ENCODE results near the gene TRAPPC2L. TPM values are rescaled to one million over a fixed set of nuclear protein-coding genes. Genes with fewer than 3 reads are reported as not detected.

TRAPPC2L gene
- total RNA-seq, 1 experiment from 2014 or later = 82.0 TPM

DNA sequence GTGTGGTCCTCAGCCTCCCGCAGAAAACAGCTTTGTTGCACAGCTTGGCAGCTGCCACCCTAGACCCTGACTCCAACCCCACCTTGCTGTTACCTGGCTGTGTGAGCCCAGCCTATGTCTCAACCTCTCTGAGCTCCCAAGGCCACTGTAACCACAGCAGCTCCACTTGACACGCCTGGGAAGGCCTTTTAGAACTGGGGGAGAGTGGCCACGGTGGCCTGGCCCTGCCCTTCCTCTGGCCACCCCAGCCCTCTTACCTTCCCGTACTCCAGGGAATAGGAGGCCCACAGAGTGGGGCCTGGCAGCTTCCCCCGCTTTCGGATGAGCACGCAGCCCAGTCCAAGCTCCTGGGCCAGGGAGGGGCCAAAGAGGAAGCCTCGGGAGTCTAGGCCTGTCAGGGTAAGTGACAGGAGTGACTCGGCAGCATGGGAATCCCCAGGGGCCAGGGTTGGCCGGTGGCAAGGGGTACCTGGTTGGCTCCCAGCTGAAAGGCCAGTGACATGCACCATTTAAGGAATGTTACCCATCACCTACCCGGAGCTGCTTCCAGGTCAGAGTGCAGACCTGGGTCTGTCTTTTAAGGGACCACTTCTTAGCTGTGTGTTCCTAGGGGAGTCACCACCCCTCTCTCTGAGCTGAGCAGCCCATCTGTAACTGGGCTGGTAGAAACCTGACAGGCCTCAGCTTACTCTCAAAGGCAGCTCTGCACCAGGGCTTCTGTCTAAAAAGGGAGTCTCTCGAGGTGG is 46.6 kb upstream of the TRAPPC2L start:
- CTCF ChIA-PET = interaction anchor here (0.7 to 5.7 kb wide), 11 partner anchors 26 to 357 kb away, joined by 3 to 47 read pairs (median 5); no protein-coding TSS in a partner anchor
- no peak for ATAC-seq
- H3K27ac Mint-ChIP-seq = peak overlapping the region; percentile 65

DNA sequence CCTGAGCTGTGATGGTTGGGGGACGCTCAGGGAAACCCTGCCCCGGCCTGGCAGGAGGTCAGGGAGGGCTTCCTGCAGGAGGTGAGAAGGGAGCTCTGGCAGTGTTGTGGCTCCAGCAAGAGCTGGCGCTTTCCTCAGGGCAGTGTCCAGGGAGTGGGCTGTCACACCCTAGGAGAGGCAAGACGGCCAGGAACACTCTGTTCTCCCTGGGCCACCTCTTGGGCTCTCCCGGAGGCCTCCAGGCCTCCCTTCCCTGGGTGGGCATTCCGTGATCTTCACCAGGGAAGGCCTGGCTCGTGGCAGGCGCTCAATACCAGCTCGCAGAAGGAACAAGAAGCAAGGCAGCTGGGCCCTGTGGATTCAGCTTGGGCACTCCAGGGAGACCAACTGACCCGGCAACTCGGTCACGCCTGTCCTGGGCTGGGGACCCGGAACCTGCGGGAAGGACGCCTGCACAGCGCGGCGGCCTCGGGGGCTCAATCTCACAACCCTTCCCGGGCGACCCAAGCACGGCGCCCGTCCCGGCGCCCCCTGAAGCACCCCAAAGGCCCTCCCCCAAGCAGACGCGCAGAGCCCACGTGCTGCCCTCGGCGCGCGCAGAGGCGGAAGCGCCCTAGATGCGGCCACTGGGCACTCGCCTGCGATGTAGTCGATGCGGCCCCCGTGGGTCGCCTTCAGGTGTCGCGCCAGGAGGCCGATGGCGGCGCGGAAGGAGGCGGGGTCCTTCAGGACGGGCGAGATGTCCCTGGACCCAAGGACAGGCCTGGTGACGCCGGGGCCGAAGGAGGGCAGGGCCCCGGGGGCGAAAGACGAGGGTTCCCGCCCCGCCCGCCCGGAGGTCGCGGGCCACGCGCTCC is 45.8 kb upstream of the TRAPPC2L start:
- H3K36me3 Mint-ChIP-seq = peaks cover 35% of the 10 kb centered on the region
- peak overlapping the region; percentile 65 for H3K27ac Mint-ChIP-seq
- H3K4me3 Mint-ChIP-seq = peak overlapping the region; percentile 87
- ChIA-PET CTCF (interaction anchor here (0.6 to 5.1 kb wide), 16 partner anchors 26 to 381 kb away, joined by 3 to 47 read pairs (median 5); partner anchors contain the start of genes CDH15, GALNS, PIEZO1 and TRAPPC2L), POLR2A (interaction anchor here (0.9 to 2.2 kb wide), 4 partner anchors 8 to 356 kb away, joined by 3 to 6 read pairs (median 4); partner anchors contain the start of gene CDT1)
- no peaks in the 10 kb centered on the region for H3K9me3 Mint-ChIP-seq
- ATAC-seq = no peak
- peaks cover 14% of the 10 kb centered on the region for H3K4me1 Mint-ChIP-seq
- no peak for DNase-seq (ENCODE audit: low spot score)
- no peaks in the 10 kb centered on the region for H3K27me3 Mint-ChIP-seq (ENCODE audit: low read depth)
- TF ChIP-seq, protein P1, sequence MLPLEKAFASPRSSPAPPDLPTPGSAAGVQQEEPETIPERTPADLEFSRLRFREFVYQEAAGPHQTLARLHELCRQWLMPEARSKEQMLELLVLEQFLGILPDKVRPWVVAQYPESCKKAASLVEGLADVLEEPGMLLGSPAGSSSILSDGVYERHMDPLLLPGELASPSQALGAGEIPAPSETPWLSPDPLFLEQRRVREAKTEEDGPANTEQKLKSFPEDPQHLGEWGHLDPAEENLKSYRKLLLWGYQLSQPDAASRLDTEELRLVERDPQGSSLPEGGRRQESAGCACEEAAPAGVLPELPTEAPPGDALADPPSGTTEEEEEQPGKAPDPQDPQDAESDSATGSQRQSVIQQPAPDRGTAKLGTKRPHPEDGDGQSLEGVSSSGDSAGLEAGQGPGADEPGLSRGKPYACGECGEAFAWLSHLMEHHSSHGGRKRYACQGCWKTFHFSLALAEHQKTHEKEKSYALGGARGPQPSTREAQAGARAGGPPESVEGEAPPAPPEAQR (CRISPR knock-in tag; IDR thresholded peaks at IDR 0.05) = no peak
- TF ChIP-seq OVOL2 (CRISPR knock-in tag; IDR thresholded peaks at IDR 0.05; ENCODE audit: borderline replicate concordance) (no peak), NFYB (CRISPR knock-in tag; conservative IDR thresholded peaks at IDR 0.05; ENCODE audit: low read depth) (peak; percentile 28), ZNF671 (CRISPR knock-in tag; IDR thresholded peaks at IDR 0.05) (0 out of 2 replicates have a peak, but pooled peaks have one; percentile 51), ETV6 (CRISPR knock-in tag; IDR thresholded peaks at IDR 0.05) (no peak)
- TF ChIP-seq, protein P2, sequence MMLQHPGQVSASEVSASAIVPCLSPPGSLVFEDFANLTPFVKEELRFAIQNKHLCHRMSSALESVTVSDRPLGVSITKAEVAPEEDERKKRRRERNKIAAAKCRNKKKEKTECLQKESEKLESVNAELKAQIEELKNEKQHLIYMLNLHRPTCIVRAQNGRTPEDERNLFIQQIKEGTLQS (CRISPR knock-in tag; conservative IDR thresholded peaks at IDR 0.05) = no peak
- TF ChIP-seq, protein P3, sequence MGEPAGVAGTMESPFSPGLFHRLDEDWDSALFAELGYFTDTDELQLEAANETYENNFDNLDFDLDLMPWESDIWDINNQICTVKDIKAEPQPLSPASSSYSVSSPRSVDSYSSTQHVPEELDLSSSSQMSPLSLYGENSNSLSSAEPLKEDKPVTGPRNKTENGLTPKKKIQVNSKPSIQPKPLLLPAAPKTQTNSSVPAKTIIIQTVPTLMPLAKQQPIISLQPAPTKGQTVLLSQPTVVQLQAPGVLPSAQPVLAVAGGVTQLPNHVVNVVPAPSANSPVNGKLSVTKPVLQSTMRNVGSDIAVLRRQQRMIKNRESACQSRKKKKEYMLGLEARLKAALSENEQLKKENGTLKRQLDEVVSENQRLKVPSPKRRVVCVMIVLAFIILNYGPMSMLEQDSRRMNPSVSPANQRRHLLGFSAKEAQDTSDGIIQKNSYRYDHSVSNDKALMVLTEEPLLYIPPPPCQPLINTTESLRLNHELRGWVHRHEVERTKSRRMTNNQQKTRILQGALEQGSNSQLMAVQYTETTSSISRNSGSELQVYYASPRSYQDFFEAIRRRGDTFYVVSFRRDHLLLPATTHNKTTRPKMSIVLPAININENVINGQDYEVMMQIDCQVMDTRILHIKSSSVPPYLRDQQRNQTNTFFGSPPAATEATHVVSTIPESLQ (CRISPR knock-in tag; IDR thresholded peaks at IDR 0.05) = no peak
- TF ChIP-seq, protein P4, sequence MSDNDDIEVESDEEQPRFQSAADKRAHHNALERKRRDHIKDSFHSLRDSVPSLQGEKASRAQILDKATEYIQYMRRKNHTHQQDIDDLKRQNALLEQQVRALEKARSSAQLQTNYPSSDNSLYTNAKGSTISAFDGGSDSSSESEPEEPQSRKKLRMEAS (CRISPR knock-in tag; IDR thresholded peaks at IDR 0.05) = no peak; the same call in none of the 2 replicates
- TF ChIP-seq, protein P5, sequence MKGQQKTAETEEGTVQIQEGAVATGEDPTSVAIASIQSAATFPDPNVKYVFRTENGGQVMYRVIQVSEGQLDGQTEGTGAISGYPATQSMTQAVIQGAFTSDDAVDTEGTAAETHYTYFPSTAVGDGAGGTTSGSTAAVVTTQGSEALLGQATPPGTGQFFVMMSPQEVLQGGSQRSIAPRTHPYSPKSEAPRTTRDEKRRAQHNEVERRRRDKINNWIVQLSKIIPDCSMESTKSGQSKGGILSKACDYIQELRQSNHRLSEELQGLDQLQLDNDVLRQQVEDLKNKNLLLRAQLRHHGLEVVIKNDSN (CRISPR knock-in tag; IDR thresholded peaks at IDR 0.05) = peak; percentile 89

More for the DNA sequence above, 46.6 kb upstream of the TRAPPC2L start:
- H3K4me3 Mint-ChIP-seq = peak overlapping the region; percentile 87
- peaks cover 39% of the 10 kb centered on the region for H3K36me3 Mint-ChIP-seq
- H3K9me3 Mint-ChIP-seq = no peaks in the 10 kb centered on the region
- POLR2A ChIA-PET = interaction anchor here (0.8 to 2.2 kb wide), 7 partner anchors 26 to 357 kb away, joined by 3 to 5 read pairs (median 3); no protein-coding TSS in a partner anchor
- H3K27me3 Mint-ChIP-seq (ENCODE audit: low read depth) = no peaks in the 10 kb centered on the region
- no peak for TF ChIP-seq ZNF423 (CRISPR knock-in tag; IDR thresholded peaks at IDR 0.05)
- TF ChIP-seq, protein P6, sequence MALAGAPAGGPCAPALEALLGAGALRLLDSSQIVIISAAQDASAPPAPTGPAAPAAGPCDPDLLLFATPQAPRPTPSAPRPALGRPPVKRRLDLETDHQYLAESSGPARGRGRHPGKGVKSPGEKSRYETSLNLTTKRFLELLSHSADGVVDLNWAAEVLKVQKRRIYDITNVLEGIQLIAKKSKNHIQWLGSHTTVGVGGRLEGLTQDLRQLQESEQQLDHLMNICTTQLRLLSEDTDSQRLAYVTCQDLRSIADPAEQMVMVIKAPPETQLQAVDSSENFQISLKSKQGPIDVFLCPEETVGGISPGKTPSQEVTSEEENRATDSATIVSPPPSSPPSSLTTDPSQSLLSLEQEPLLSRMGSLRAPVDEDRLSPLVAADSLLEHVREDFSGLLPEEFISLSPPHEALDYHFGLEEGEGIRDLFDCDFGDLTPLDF (CRISPR knock-in tag; IDR thresholded peaks at IDR 0.05) = no peak
- TF ChIP-seq, protein P7, sequence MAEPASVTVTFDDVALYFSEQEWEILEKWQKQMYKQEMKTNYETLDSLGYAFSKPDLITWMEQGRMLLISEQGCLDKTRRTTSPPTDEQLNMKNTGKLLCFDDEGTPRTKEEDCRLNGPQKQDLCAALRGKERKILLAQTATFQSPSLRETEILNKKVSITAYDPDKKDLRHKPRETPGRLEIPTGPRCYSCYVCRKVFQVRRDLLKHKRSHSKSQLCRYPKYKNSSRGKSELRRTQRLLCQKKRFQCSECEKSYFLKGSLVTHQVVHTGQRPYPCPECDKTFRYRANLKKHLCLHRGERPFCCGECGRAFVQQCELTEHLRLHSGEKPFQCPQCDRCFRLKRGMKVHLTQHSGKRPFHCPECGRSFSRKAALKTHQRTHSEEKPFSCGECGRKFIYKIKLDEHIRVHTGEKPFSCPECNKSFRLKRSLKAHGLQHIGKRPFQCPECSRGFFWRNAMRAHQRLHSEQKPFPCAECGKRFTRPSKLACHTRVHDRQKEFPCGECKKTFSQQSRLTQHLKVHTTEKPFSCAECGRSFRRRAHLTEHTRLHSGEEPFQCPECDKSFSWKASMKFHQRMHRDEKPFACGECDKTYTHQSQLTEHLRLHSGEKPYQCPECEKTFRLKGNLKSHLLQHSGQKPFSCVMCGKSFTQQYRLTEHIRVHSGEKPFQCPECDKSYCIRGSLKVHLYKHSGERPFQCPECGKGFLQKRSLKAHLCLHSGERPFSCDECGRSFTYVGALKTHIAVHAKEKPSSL (CRISPR knock-in tag; conservative IDR thresholded peaks at IDR 0.05) = 0 out of 2 replicates have a peak, but pooled peaks have one; percentile 16
- TF ChIP-seq IRF2 (CRISPR knock-in tag; IDR thresholded peaks at IDR 0.05; ENCODE audit: borderline replicate concordance, low read depth) = no peak
- TF ChIP-seq, protein P8, sequence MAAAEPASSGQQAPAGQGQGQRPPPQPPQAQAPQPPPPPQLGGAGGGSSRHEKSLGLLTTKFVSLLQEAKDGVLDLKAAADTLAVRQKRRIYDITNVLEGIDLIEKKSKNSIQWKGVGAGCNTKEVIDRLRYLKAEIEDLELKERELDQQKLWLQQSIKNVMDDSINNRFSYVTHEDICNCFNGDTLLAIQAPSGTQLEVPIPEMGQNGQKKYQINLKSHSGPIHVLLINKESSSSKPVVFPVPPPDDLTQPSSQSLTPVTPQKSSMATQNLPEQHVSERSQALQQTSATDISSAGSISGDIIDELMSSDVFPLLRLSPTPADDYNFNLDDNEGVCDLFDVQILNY (CRISPR knock-in tag; IDR thresholded peaks at IDR 0.05) = 0 out of 2 replicates have a peak, but pooled peaks have one; percentile 21
- TF ChIP-seq ZNF138 (CRISPR knock-in tag; conservative IDR thresholded peaks at IDR 0.05) = no peak
- TF ChIP-seq KAT7 (CRISPR knock-in tag; IDR thresholded peaks at IDR 0.05; ENCODE audit: borderline replicate concordance) = 0 out of 2 replicates have a peak, but pooled peaks have one; percentile 16
- TF ChIP-seq, protein P9, sequence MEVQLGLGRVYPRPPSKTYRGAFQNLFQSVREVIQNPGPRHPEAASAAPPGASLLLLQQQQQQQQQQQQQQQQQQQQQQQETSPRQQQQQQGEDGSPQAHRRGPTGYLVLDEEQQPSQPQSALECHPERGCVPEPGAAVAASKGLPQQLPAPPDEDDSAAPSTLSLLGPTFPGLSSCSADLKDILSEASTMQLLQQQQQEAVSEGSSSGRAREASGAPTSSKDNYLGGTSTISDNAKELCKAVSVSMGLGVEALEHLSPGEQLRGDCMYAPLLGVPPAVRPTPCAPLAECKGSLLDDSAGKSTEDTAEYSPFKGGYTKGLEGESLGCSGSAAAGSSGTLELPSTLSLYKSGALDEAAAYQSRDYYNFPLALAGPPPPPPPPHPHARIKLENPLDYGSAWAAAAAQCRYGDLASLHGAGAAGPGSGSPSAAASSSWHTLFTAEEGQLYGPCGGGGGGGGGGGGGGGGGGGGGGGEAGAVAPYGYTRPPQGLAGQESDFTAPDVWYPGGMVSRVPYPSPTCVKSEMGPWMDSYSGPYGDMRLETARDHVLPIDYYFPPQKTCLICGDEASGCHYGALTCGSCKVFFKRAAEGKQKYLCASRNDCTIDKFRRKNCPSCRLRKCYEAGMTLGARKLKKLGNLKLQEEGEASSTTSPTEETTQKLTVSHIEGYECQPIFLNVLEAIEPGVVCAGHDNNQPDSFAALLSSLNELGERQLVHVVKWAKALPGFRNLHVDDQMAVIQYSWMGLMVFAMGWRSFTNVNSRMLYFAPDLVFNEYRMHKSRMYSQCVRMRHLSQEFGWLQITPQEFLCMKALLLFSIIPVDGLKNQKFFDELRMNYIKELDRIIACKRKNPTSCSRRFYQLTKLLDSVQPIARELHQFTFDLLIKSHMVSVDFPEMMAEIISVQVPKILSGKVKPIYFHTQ (CRISPR knock-in tag; IDR thresholded peaks at IDR 0.05) = peak; percentile 9; the same call in 1 of the 2 replicates
- TF ChIP-seq TEAD1 (CRISPR knock-in tag; IDR thresholded peaks at IDR 0.05) = no peak
- H3K4me1 Mint-ChIP-seq = peaks cover 14% of the 10 kb centered on the region
- no peak for DNase-seq (ENCODE audit: low spot score)

All from WTC11 (cell line).